Measurements from ENCODE around the gene TDRD9.

The TDRD9 gene

GRCh38 chr14:104078031-104078455 lies 149.8 kb downstream of the TDRD9 start:
- peak; percentile 97 for DNase-seq

GRCh38 chr14:104080376-104081260 lies 152.4 kb downstream of the TDRD9 start:
- no peak for DNase-seq

GRCh38 chr14:104081261-104081835 lies 153.1 kb downstream of the TDRD9 start:
- no peak for DNase-seq

- DNase-seq: no peak
These were observed 153.8 kb downstream of the TDRD9 start for GRCh38 chr14:104081951-104082464.

GRCh38 chr14:104082807-104083206 lies 154.6 kb downstream of the TDRD9 start:
- no peak for DNase-seq

GRCh38 chr14:104084251-104085002 lies 156.2 kb downstream of the TDRD9 start:
- DNase-seq: no peak

GRCh38 chr14:104085032-104085888 lies 157.0 kb downstream of the TDRD9 start, which contains the start of gene ASPG:
TSS of gene ASPG (plus strand) at chr14:104085700. CDS start at chr14:104085771, 71 bp downstream.
- DNase-seq: peak; percentile 88

GRCh38 chr14:104085889-104086201 lies 157.6 kb downstream of the TDRD9 start:
- DNase-seq: no peak

- no peak for DNase-seq
These were observed 158.0 kb downstream of the TDRD9 start for GRCh38 chr14:104086210-104086660.

GRCh38 chr14:104086661-104087461 lies 158.6 kb downstream of the TDRD9 start:
- no peak for DNase-seq

- no peak for DNase-seq
These were observed 159.2 kb downstream of the TDRD9 start for GRCh38 chr14:104087505-104087904.

- DNase-seq: no peak
These were observed 160.0 kb downstream of the TDRD9 start for GRCh38 chr14:104087981-104088850.

- no peak for DNase-seq
These were observed 162.0 kb downstream of the TDRD9 start for GRCh38 chr14:104090071-104090748.

GRCh38 chr14:104091061-104091926 lies 163.0 kb downstream of the TDRD9 start:
- peak; percentile 21 for DNase-seq

- peak; percentile 17 for DNase-seq
These were observed 163.9 kb downstream of the TDRD9 start for GRCh38 chr14:104091927-104092771.

GRCh38 chr14:104092931-104093365 lies 164.7 kb downstream of the TDRD9 start:
- DNase-seq: no peak

GRCh38 chr14:104093366-104094055 lies 165.3 kb downstream of the TDRD9 start:
- no peak for DNase-seq

Data from 8988T (cell line).